Bone marrow (tissue), 2 donors: ENCODE data around the gene MLPH.

Source experiments
- DNase-seq, 2 donors: peaks; one replicate each; lab custom pipeline; 2025; lab: John Stamatoyannopoulos, UW

MLPH gene

GRCh38 chr2:237603049-237603717 lies 116.1 kb downstream of the MLPH start:
- no peak for DNase-seq

- DNase-seq: peak in 1 of 2 donors; percentile 95
Observed at GRCh38 chr2:237603718-237604362, 116.8 kb downstream of the MLPH start.

GRCh38 chr2:237604391-237604790 lies 117.3 kb downstream of the MLPH start:
- no peak for DNase-seq
